ENCODE measurements around the gene PNKD.
A peak's percentile ranks its signal among the peaks of the same experiment; 100 is the strongest.

Gene PNKD

GRCh38 chr2:218343591-218343990 is 73.3 kb downstream of the PNKD start:
- no peak for DNase-seq (ENCODE audit: low spot score)

GRCh38 chr2:218344090-218344754 is 73.9 kb downstream of the PNKD start:
- DNase-seq (ENCODE audit: low spot score) = no peak

- no peak for DNase-seq (ENCODE audit: low spot score)
Measured at GRCh38 chr2:218344755-218345417, 74.6 kb downstream of the PNKD start.

- no peak for DNase-seq (ENCODE audit: low spot score)
Measured at GRCh38 chr2:218345491-218346236, 75.3 kb downstream of the PNKD start.

GRCh38 chr2:218347172-218347571 is 76.9 kb downstream of the PNKD start:
- no peak for DNase-seq (ENCODE audit: low spot score)

GRCh38 chr2:218354045-218354444 is 83.7 kb downstream of the PNKD start:
- no peak for DNase-seq (ENCODE audit: low spot score)

GRCh38 chr2:218354850-218355443 is 84.6 kb downstream of the PNKD start:
- no peak for DNase-seq (ENCODE audit: low spot score)

GRCh38 chr2:218357236-218358177 is 87.2 kb downstream of the PNKD start:
- DNase-seq (ENCODE audit: low spot score) = no peak

- no peak for DNase-seq (ENCODE audit: low spot score)
Measured at GRCh38 chr2:218360453-218360852, 90.1 kb downstream of the PNKD start.

- no peak for DNase-seq (ENCODE audit: low spot score)
Measured at GRCh38 chr2:218362606-218363005, 92.3 kb downstream of the PNKD start.

- no peak for DNase-seq (ENCODE audit: low spot score)
Measured at GRCh38 chr2:218363736-218364135, 93.4 kb downstream of the PNKD start.

- no peak for DNase-seq (ENCODE audit: low spot score)
Measured at GRCh38 chr2:218364196-218364595, 93.9 kb downstream of the PNKD start.

GRCh38 chr2:218366621-218367414 is 96.5 kb downstream of the PNKD start:
- no peak for DNase-seq (ENCODE audit: low spot score)

GRCh38 chr2:218367415-218368149 is 97.3 kb downstream of the PNKD start:
- DNase-seq (ENCODE audit: low spot score) = peak; percentile 67

- DNase-seq (ENCODE audit: low spot score) = no peak
Measured at GRCh38 chr2:218368150-218368528, 97.8 kb downstream of the PNKD start.

GRCh38 chr2:218368621-218369153 is 98.4 kb downstream of the PNKD start:
- DNase-seq (ENCODE audit: low spot score) = no peak

- DNase-seq (ENCODE audit: low spot score) = no peak
Measured at GRCh38 chr2:218369330-218369729, 99.0 kb downstream of the PNKD start.

GRCh38 chr2:218370410-218371063 is 100.2 kb downstream of the PNKD start:
- no peak for DNase-seq (ENCODE audit: low spot score)

GRCh38 chr2:218371983-218372350 is 101.6 kb downstream of the PNKD start:
- DNase-seq (ENCODE audit: low spot score) = no peak

Data from CD4-positive, alpha-beta T cell treated with Interleukin-6 at 100 ng/mL for 8 hours (primary cell).